Stimulated activated CD4-positive, alpha-beta T cell treated with anti-CD3 and anti-CD28 coated beads, TNF-alpha, amount 100 ng/mL, for 48 hours (primary cell): Measurements from ENCODE around the gene SPEN.
A peak's percentile ranks its signal among the peaks of the same experiment; 100 is the strongest.

Experiments
- DNase-seq, 3 donors: peaks; one replicate each; pipeline ENCODE4 v3.0.0-alpha.2; 2020; ENCODE audit warnings: low read depth in 3 of 3

The SPEN gene

GRCh38 chr1:15946571-15947381 is 99.3 kb downstream of the SPEN start:
- no peak for DNase-seq

DNA sequence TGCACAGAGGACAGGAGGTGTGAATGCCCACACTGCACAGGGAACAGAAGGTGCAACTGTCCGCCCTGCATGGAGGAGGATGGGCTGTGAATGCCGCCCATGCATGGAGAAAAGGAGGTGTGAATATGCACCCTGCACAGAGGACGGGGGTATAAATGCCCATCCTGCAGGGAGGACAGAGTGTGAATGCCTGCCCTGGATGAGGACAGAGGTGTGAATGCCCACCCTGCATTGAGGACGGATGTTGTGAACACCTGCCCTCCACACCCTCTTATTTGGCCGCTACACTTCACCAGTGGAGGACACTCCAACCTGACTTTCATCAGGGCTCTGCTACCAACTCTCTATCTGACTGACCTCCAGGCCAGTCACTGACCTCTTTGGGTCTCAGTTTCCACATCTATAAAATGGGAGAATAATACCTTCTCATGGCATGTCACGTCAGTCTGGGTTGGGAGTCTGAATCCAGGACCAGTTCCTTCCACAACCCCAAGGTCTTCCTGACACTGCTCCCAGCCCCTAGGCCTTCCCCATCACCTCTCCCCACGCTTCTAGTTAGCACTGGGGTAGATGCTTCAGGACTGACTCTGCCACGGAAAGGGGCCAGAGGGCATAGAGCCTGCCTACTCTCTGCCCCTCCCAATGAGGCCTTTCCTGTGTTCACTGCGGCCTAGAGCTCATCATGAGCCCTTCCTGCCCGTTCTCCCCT is 100.0 kb downstream of the SPEN start:
- no peak for DNase-seq

- no peak for DNase-seq
These were observed 100.6 kb downstream of the SPEN start for GRCh38 chr1:15948091-15948591.

DNA sequence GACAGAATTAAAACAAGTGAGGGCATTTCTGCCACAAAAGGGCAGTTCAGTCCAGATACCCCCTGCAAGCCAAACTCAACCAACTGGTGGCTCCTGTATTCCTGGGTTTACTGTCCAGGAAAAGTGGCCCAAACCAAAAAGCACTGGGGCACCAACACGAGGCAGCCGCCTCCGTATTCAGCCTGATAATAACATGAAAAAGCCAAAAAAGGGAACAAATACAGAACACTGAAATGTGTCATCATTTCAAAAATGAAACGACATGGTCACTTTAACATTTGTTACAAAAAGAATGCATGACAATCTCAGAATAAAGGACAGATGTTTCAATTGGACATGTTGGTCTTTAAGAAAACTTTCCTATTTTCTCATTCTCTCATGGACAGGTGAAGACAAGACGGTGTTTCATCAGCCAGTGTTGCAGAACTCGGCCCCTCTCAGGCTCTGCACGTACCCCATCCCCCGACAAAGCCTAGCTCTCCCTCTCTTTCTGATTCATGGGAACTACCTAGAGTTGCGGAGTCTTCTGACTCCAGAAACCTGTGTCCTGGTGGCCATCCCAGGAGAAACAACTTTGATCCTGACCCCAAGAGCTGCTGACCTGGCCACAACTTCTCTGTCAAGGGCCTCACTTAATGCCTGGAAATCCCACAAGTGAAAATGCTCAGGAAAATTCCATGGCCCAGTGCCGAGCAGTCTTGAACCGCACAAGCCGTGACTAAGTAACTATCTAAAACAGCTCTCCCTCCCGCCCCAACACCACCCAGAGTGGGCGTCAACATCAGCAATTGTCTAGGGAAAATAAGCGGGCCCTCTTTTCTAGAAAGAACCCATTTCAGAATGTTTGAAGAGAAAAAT is 101.3 kb downstream of the SPEN start:
- DNase-seq: peak in 1 of 3 donors; percentile 37

- DNase-seq: peak; percentile 81 to 89 (median 84)
These were observed 102.1 kb downstream of the SPEN start for GRCh38 chr1:15949453-15950245.

DNA sequence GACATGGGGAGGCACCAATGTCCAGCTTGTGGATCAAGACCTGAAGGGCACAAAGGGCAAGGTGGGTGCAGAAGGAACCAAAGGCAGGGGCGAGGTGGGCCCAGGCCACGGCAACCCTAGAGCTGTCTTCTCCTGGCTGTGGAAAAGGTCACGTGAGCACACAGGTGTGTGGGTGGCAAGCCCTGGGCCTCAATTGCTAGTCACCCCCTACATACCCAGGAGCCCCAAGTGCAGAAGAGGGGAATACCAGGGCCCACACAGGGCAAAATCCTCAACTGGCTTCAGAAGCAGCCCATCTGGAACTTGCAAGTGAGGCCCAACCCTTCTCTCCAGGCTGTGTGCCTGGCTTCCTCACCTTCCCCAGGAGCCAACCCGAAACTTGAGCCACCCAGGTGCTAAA is 102.8 kb downstream of the SPEN start:
- peak in 1 of 3 donors; percentile 60 for DNase-seq

- DNase-seq: peak; percentile 69 to 82 (median 81)
These were observed 103.3 kb downstream of the SPEN start for GRCh38 chr1:15950763-15951295.

- no peak for DNase-seq
These were observed 104.0 kb downstream of the SPEN start for GRCh38 chr1:15951341-15952153.

- no peak for DNase-seq
These were observed 105.1 kb downstream of the SPEN start for GRCh38 chr1:15952317-15953258.

DNA sequence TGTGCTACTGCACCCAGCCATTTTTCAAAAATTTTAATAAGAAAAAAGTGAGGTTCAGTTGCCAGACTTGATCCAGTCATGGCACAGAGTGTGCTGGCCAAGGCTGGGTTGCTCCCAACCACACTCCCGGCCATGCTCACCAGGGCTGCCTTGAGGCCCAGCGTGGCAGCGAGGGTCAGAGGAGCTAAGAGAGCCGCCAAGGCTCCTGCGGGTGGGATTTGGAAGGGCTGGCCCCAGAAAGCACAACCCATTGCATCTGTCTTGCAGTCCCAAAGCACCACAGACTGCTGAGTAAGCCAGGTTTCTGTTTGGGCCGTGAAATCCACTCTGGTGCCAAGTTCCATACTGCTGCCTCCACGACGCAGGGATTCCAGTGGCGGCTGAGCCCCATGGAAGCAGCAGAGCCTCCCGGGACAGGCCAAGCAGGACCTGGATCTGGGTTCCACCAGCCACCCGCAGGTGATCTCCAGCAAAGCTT is 105.8 kb downstream of the SPEN start:
- no peak for DNase-seq

DNA sequence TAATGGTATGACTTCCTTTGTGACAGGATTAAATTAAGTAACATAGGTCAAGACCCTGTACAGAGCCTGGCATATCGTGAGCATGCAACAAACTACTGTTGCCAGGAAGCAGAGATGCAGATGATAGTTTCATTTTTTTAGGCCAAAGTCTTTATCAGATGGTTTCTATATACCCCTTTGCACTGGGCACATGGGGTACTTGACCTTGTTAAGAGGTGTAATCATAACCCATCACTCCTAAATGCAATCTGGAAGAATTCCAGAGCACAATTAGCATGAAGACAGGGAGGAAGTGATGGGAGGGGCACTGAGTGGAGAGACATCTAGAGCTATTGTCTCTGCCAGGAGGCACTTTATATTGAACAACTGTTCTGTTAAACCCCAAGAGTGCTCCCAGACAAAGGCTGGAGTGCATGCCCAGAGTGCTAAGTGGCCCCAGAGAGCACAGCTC is 106.3 kb downstream of the SPEN start:
- no peak for DNase-seq

GRCh38 chr1:15954316-15954715 is 106.8 kb downstream of the SPEN start:
- DNase-seq: no peak

DNA sequence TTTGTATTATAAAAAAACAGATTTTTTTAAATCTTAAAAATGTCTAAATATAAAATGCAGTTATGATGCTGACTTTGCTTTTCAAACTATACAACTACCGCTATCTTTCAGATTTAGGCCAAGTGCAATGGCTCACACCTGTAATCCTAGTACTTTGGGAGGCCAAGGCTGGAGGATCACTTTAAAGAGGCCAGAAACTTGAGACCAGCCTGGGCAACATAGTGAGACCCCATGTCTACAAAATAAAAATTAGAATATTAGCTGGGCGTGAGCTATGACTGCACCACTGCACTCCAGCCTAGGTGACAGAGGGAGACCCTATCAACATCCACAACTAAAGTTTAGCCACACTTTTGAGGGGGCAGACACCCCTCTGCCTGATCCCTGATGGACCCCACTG is 108.0 kb downstream of the SPEN start:
- no peak for DNase-seq

GRCh38 chr1:15956150-15956549 is 108.6 kb downstream of the SPEN start:
- no peak for DNase-seq

GRCh38 chr1:15957221-15958095 is 110.0 kb downstream of the SPEN start:
- DNase-seq: no peak

- DNase-seq: no peak
These were observed 110.6 kb downstream of the SPEN start for GRCh38 chr1:15958111-15958510.

GRCh38 chr1:15958793-15959192 is 111.3 kb downstream of the SPEN start:
- no peak for DNase-seq

DNA sequence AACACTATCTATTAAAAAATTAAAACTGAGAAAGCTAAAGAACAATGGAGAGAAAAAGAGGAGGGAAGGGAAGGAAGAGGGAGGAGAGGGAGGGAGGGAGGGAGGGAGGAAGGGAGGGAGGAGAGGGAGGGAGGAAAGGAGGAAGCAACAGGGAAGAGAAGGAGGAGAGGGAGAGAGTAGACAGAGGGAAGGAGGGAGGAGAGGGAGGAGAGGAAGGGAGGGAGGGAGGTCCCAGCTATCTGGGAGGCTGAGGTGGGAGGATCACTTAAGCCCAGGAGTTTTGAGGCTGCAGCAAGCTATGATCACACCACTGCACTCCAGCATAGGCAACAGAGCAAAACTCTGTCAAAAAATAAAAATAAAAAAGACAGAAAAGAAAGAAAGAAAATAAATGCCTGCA is 111.9 kb downstream of the SPEN start:
- DNase-seq: no peak
